Measurements from ENCODE around the gene ARHGAP32.
"Not testable (repeated sequence)": the region's sequence is repeated elsewhere in the genome, so short reads cannot be mapped to it uniquely, and the experiment has no call there.

The ARHGAP32 gene

GRCh38 chr11:129204150-129204838 is 12.2 kb upstream of the ARHGAP32 start:
- H3K4me1 ChIP-seq (ENCODE audit: control insufficient read depth, insufficient read depth, low read length, poor library complexity, severe bottlenecking) = no peaks in the 10 kb centered on the region
- H3K4me3 ChIP-seq (ENCODE audit: insufficient read depth, low read depth, low read length, poor library complexity, severe bottlenecking) = no peak overlapping the region
- no peaks in the 10 kb centered on the region for H3K36me3 ChIP-seq (ENCODE audit: control insufficient read depth, insufficient read depth, low read length)
- H3K27ac ChIP-seq (ENCODE audit: insufficient read depth, low read length, poor library complexity, severe bottlenecking) = no peak overlapping the region
- H3K27me3 ChIP-seq (replicated peaks; ENCODE audit: control insufficient read depth, insufficient read depth, low read length, poor library complexity, severe bottlenecking) = no peaks in the 10 kb centered on the region
- no peak for DNase-seq
- H3K9me3 ChIP-seq (ENCODE audit: control insufficient read depth, low read length) = no peaks in the 10 kb centered on the region

- Histone ChIP-seq H3K4me1 (ENCODE audit: control insufficient read depth, insufficient read depth, low read length, poor library complexity, severe bottlenecking) (no peaks in the 10 kb centered on the region), H3K4me3 (ENCODE audit: insufficient read depth, low read depth, low read length, poor library complexity, severe bottlenecking) (no peak overlapping the region), H3K9me3 (ENCODE audit: control insufficient read depth, low read length) (no peaks in the 10 kb centered on the region), H3K36me3 (ENCODE audit: control insufficient read depth, insufficient read depth, low read length) (no peaks in the 10 kb centered on the region), H3K27me3 (replicated peaks; ENCODE audit: control insufficient read depth, insufficient read depth, low read length, poor library complexity, severe bottlenecking) (no peaks in the 10 kb centered on the region), H3K27ac (ENCODE audit: insufficient read depth, low read length, poor library complexity, severe bottlenecking) (no peak overlapping the region)
- DNase-seq = no peak
Measured at GRCh38 chr11:129202646-129203045, 10.5 kb upstream of the ARHGAP32 start.

- no peak for DNase-seq
- H3K4me1 ChIP-seq (ENCODE audit: control insufficient read depth, insufficient read depth, low read length, poor library complexity, severe bottlenecking) = no peaks in the 10 kb centered on the region
- no peak overlapping the region for H3K27ac ChIP-seq (ENCODE audit: insufficient read depth, low read length, poor library complexity, severe bottlenecking)
- no peaks in the 10 kb centered on the region for H3K9me3 ChIP-seq (ENCODE audit: control insufficient read depth, low read length)
- H3K36me3 ChIP-seq (ENCODE audit: control insufficient read depth, insufficient read depth, low read length) = no peaks in the 10 kb centered on the region
- no peak overlapping the region for H3K4me3 ChIP-seq (ENCODE audit: insufficient read depth, low read depth, low read length, poor library complexity, severe bottlenecking)
- no peaks in the 10 kb centered on the region for H3K27me3 ChIP-seq (replicated peaks; ENCODE audit: control insufficient read depth, insufficient read depth, low read length, poor library complexity, severe bottlenecking)
Measured at GRCh38 chr11:129195682-129196081, 3.6 kb upstream of the ARHGAP32 start.

GRCh38 chr11:129191649-129192048 is 476 bp downstream of the ARHGAP32 start:
- Histone ChIP-seq H3K27me3 (replicated peaks; ENCODE audit: control insufficient read depth, insufficient read depth, low read length, poor library complexity, severe bottlenecking) (no peaks in the 10 kb centered on the region), H3K4me1 (ENCODE audit: control insufficient read depth, insufficient read depth, low read length, poor library complexity, severe bottlenecking) (no peaks in the 10 kb centered on the region), H3K4me3 (ENCODE audit: insufficient read depth, low read depth, low read length, poor library complexity, severe bottlenecking) (no peak overlapping the region), H3K27ac (ENCODE audit: insufficient read depth, low read length, poor library complexity, severe bottlenecking) (no peak overlapping the region), H3K36me3 (ENCODE audit: control insufficient read depth, insufficient read depth, low read length) (no peaks in the 10 kb centered on the region), H3K9me3 (ENCODE audit: control insufficient read depth, low read length) (no peaks in the 10 kb centered on the region)
- DNase-seq = no peak

GRCh38 chr11:129190087-129190486 is 2.0 kb downstream of the ARHGAP32 start:
- Histone ChIP-seq H3K27me3 (replicated peaks; ENCODE audit: control insufficient read depth, insufficient read depth, low read length, poor library complexity, severe bottlenecking) (no peaks in the 10 kb centered on the region), H3K27ac (ENCODE audit: insufficient read depth, low read length, poor library complexity, severe bottlenecking) (no peak overlapping the region), H3K4me3 (ENCODE audit: insufficient read depth, low read depth, low read length, poor library complexity, severe bottlenecking) (no peak overlapping the region), H3K36me3 (ENCODE audit: control insufficient read depth, insufficient read depth, low read length) (no peaks in the 10 kb centered on the region), H3K4me1 (ENCODE audit: control insufficient read depth, insufficient read depth, low read length, poor library complexity, severe bottlenecking) (no peaks in the 10 kb centered on the region), H3K9me3 (ENCODE audit: control insufficient read depth, low read length) (no peaks in the 10 kb centered on the region)
- no peak for DNase-seq

- Histone ChIP-seq H3K36me3 (ENCODE audit: control insufficient read depth, insufficient read depth, low read length) (no peaks in the 10 kb centered on the region), H3K27ac (ENCODE audit: insufficient read depth, low read length, poor library complexity, severe bottlenecking) (no peak overlapping the region), H3K9me3 (ENCODE audit: control insufficient read depth, low read length) (no peaks in the 10 kb centered on the region), H3K4me3 (ENCODE audit: insufficient read depth, low read depth, low read length, poor library complexity, severe bottlenecking) (no peak overlapping the region), H3K4me1 (ENCODE audit: control insufficient read depth, insufficient read depth, low read length, poor library complexity, severe bottlenecking) (no peaks in the 10 kb centered on the region), H3K27me3 (replicated peaks; ENCODE audit: control insufficient read depth, insufficient read depth, low read length, poor library complexity, severe bottlenecking) (no peaks in the 10 kb centered on the region)
- DNase-seq = no peak
Measured at GRCh38 chr11:129189646-129190045, 2.5 kb downstream of the ARHGAP32 start.

GRCh38 chr11:129185082-129185481 is 7.0 kb downstream of the ARHGAP32 start:
- H3K9me3 ChIP-seq (ENCODE audit: control insufficient read depth, low read length); H3K27ac ChIP-seq (ENCODE audit: insufficient read depth, low read length, poor library complexity, severe bottlenecking); H3K27me3 ChIP-seq (replicated peaks; ENCODE audit: control insufficient read depth, insufficient read depth, low read length, poor library complexity, severe bottlenecking); H3K36me3 ChIP-seq (ENCODE audit: control insufficient read depth, insufficient read depth, low read length); DNase-seq; H3K4me3 ChIP-seq (ENCODE audit: insufficient read depth, low read depth, low read length, poor library complexity, severe bottlenecking); H3K4me1 ChIP-seq (ENCODE audit: control insufficient read depth, insufficient read depth, low read length, poor library complexity, severe bottlenecking): not testable (repeated sequence)

GRCh38 chr11:129184581-129184980 is 7.5 kb downstream of the ARHGAP32 start:
- no peaks in the 10 kb centered on the region for H3K27me3 ChIP-seq (replicated peaks; ENCODE audit: control insufficient read depth, insufficient read depth, low read length, poor library complexity, severe bottlenecking)
- H3K9me3 ChIP-seq (ENCODE audit: control insufficient read depth, low read length) = no peaks in the 10 kb centered on the region
- no peaks in the 10 kb centered on the region for H3K36me3 ChIP-seq (ENCODE audit: control insufficient read depth, insufficient read depth, low read length)
- no peak overlapping the region for H3K27ac ChIP-seq (ENCODE audit: insufficient read depth, low read length, poor library complexity, severe bottlenecking)
- H3K4me3 ChIP-seq (ENCODE audit: insufficient read depth, low read depth, low read length, poor library complexity, severe bottlenecking) = no peak overlapping the region
- DNase-seq = no peak
- H3K4me1 ChIP-seq (ENCODE audit: control insufficient read depth, insufficient read depth, low read length, poor library complexity, severe bottlenecking) = no peaks in the 10 kb centered on the region

- no peaks in the 10 kb centered on the region for H3K27me3 ChIP-seq (replicated peaks; ENCODE audit: control insufficient read depth, insufficient read depth, low read length, poor library complexity, severe bottlenecking)
- DNase-seq = no peak
- H3K27ac ChIP-seq (ENCODE audit: insufficient read depth, low read length, poor library complexity, severe bottlenecking) = no peak overlapping the region
- no peaks in the 10 kb centered on the region for H3K9me3 ChIP-seq (ENCODE audit: control insufficient read depth, low read length)
- no peak overlapping the region for H3K4me3 ChIP-seq (ENCODE audit: insufficient read depth, low read depth, low read length, poor library complexity, severe bottlenecking)
- H3K36me3 ChIP-seq (ENCODE audit: control insufficient read depth, insufficient read depth, low read length) = no peaks in the 10 kb centered on the region
- no peaks in the 10 kb centered on the region for H3K4me1 ChIP-seq (ENCODE audit: control insufficient read depth, insufficient read depth, low read length, poor library complexity, severe bottlenecking)
Measured at GRCh38 chr11:129167315-129167714, 24.8 kb downstream of the ARHGAP32 start.

- Histone ChIP-seq H3K4me1 (ENCODE audit: control insufficient read depth, insufficient read depth, low read length, poor library complexity, severe bottlenecking) (no peaks in the 10 kb centered on the region), H3K9me3 (ENCODE audit: control insufficient read depth, low read length) (no peaks in the 10 kb centered on the region), H3K27me3 (replicated peaks; ENCODE audit: control insufficient read depth, insufficient read depth, low read length, poor library complexity, severe bottlenecking) (no peaks in the 10 kb centered on the region), H3K4me3 (ENCODE audit: insufficient read depth, low read depth, low read length, poor library complexity, severe bottlenecking) (no peak overlapping the region), H3K27ac (ENCODE audit: insufficient read depth, low read length, poor library complexity, severe bottlenecking) (no peak overlapping the region), H3K36me3 (ENCODE audit: control insufficient read depth, insufficient read depth, low read length) (no peaks in the 10 kb centered on the region)
- no peak for DNase-seq
Measured at GRCh38 chr11:129163714-129164164, 28.4 kb downstream of the ARHGAP32 start.
